MCF 10A (cell line): ENCODE measurements around the gene MYADML2. TPM values are rescaled to one million over a fixed set of nuclear protein-coding genes. Genes with fewer than 3 reads are reported as not detected.

Experiments
- BruUV-seq: library from RNA; stranded (reverse); fragments of 400-500 nt; replicated peaks from 2 replicates; lab custom pipeline; 2021; lab: Mats Ljungman, UMichigan
- CTCF ChIA-PET: fragments of 300-600 bp; sonication (Branson Sonifier 250); formaldehyde crosslinking; extraction: SDS; loops from one replicate; lab custom pipeline; 2021; ENCODE audit warnings: antibody characterized with exemption, inconsistent platforms; lab: Yijun Ruan, JAX
- POLR2A ChIA-PET: fragments of 300-600, 350-650 bp; sonication (Branson Sonifier 250); formaldehyde crosslinking; extraction: SDS; loops from one replicate; lab custom pipeline; 2020; ENCODE audit warnings: antibody characterized with exemption, inconsistent platforms; lab: Yijun Ruan, JAX
- DNase-seq: peaks from one replicate; pipeline ENCODE4 v3.0.0-alpha.2; 2018; ENCODE audit not compliant: unreplicated experiment
- H3K27ac Mint-ChIP-seq: one replicate; pipeline ENCODE4 v1.8.0; 2022; ENCODE audit warnings: mild to moderate bottlenecking, low read depth, mixed read lengths; ENCODE audit not compliant: unreplicated experiment
- H3K27me3 Mint-ChIP-seq: one replicate; pipeline ENCODE4 v1.8.0; 2022; ENCODE audit warnings: mixed read lengths; ENCODE audit not compliant: insufficient read depth, unreplicated experiment
- H3K36me3 Mint-ChIP-seq: one replicate; pipeline ENCODE4 v1.8.0; 2022; ENCODE audit warnings: mild to moderate bottlenecking, moderate library complexity, mixed read lengths; ENCODE audit not compliant: insufficient read depth, unreplicated experiment
- H3K4me1 Mint-ChIP-seq: one replicate; pipeline ENCODE4 v1.8.0; 2022; ENCODE audit warnings: mixed read lengths; ENCODE audit not compliant: insufficient read depth, unreplicated experiment
- H3K4me3 Mint-ChIP-seq: one replicate; pipeline ENCODE4 v1.8.0; 2022; ENCODE audit warnings: mild to moderate bottlenecking, moderate library complexity, mixed read lengths; ENCODE audit not compliant: unreplicated experiment
- H3K9me3 Mint-ChIP-seq: one replicate; pipeline ENCODE4 v1.8.0; 2022; ENCODE audit warnings: mixed read lengths; ENCODE audit not compliant: unreplicated experiment
- intact Hi-C: fragments of 100-400 bp; cut with micrococcal nuclease; formaldehyde crosslinking; loops from 2 replicates; pipeline ENCODE4 v1.14.1; 2022
- total RNA-seq: library from RNA; stranded (reverse); gene quantifications from 2 replicates; pipeline ENCODE4 v1.2.3, GENCODE V29; 2022
- TF ChIP-seq, protein P1 (sequence below): fragments of 200-600 bp; IDR thresholded peaks from one replicate; pipeline ENCODE4 v1.8.0; 2022; ENCODE audit warnings: antibody characterized with exemption, mild to moderate bottlenecking; ENCODE audit not compliant: unreplicated experiment

The MYADML2 gene
- total RNA-seq, 1 experiment from 2014 or later, result not detected

DNA sequence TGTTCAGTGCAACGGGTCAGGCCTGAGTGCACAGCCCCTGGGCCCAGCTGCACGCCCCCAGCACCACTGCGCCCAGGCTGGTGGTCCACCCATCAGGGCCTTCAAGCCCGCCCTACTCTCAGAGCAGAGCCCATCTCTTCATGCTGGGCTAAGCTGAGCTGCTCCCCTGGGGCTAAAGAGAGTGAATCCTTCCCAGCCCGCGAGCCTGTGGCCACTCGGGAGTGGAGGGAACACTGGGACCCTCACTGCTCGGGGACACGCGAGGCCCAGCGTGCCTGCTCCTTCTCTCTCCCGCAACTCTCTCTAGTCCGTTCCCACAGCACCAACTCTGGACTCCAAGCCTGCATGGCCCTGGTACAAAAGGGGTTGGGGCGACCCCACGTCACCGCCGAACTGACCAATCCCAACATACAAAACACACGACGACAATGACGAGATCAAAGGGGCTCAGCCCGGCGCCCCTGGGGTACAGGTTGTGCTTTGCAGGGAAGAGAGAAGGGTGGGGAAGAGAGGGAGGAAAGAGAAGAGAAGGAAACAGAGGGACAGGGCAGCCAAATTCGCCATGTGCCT is 25.0 kb downstream of the MYADML2 start:
- BruUV-seq, result no TSS peak
- Mint-ChIP-seq H3K4me3 (peak overlapping the region; percentile 28), H3K4me1 (peaks cover 25% of the 10 kb centered on the region), H3K36me3 (peaks cover 42% of the 10 kb centered on the region), H3K27me3 (no peaks in the 10 kb centered on the region), H3K27ac (no peak overlapping the region), H3K9me3 (no peaks in the 10 kb centered on the region)
- CTCF ChIA-PET, result interaction anchor here (1.0 to 1.3 kb wide), 2 partner anchors 9 to 99 kb away, joined by 3 to 4 read pairs; no protein-coding TSS in a partner anchor
- POLR2A ChIA-PET, result interaction anchor here (0.7 to 1.6 kb wide), 2 partner anchors 56 to 220 kb away, joined by 3 to 4 read pairs; no protein-coding TSS in a partner anchor
- intact Hi-C loops, result no loop called here
- TF ChIP-seq, protein P1, sequence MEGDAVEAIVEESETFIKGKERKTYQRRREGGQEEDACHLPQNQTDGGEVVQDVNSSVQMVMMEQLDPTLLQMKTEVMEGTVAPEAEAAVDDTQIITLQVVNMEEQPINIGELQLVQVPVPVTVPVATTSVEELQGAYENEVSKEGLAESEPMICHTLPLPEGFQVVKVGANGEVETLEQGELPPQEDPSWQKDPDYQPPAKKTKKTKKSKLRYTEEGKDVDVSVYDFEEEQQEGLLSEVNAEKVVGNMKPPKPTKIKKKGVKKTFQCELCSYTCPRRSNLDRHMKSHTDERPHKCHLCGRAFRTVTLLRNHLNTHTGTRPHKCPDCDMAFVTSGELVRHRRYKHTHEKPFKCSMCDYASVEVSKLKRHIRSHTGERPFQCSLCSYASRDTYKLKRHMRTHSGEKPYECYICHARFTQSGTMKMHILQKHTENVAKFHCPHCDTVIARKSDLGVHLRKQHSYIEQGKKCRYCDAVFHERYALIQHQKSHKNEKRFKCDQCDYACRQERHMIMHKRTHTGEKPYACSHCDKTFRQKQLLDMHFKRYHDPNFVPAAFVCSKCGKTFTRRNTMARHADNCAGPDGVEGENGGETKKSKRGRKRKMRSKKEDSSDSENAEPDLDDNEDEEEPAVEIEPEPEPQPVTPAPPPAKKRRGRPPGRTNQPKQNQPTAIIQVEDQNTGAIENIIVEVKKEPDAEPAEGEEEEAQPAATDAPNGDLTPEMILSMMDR, result no peak
- no peak for DNase-seq

DNA sequence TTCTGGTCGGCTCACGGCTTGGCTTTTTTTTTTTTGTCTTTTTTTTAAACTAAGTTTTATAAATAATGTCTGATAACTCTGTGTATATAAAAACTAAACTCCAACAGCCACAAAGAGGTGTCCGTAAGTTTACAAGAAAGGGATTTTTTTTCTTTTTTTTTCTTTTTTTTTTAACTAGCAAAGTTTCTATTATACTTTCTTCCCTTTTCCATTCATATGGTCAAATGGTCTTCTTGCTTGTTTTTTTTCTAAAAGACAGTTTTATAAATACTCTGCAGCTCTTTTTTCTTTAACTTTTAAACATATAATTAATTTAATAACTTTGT is 25.5 kb downstream of the MYADML2 start:
- ChIA-PET POLR2A (interaction anchor here (0.7 kb wide), 1 partner anchor 219 kb away, joined by 3 read pairs; no protein-coding TSS in a partner anchor), CTCF (no interaction called here)
- no peak overlapping the region for H3K4me3 Mint-ChIP-seq
- intact Hi-C loops, result no loop called here
- H3K4me1 Mint-ChIP-seq, result peaks cover 30% of the 10 kb centered on the region
- no peak overlapping the region for H3K27ac Mint-ChIP-seq
- no peaks in the 10 kb centered on the region for H3K9me3 Mint-ChIP-seq
- DNase-seq, result no peak
- TF ChIP-seq, protein P1, result no peak
- H3K36me3 Mint-ChIP-seq, result peaks cover 45% of the 10 kb centered on the region
- no peaks in the 10 kb centered on the region for H3K27me3 Mint-ChIP-seq
- TSS peak; percentile 3 for BruUV-seq

DNA sequence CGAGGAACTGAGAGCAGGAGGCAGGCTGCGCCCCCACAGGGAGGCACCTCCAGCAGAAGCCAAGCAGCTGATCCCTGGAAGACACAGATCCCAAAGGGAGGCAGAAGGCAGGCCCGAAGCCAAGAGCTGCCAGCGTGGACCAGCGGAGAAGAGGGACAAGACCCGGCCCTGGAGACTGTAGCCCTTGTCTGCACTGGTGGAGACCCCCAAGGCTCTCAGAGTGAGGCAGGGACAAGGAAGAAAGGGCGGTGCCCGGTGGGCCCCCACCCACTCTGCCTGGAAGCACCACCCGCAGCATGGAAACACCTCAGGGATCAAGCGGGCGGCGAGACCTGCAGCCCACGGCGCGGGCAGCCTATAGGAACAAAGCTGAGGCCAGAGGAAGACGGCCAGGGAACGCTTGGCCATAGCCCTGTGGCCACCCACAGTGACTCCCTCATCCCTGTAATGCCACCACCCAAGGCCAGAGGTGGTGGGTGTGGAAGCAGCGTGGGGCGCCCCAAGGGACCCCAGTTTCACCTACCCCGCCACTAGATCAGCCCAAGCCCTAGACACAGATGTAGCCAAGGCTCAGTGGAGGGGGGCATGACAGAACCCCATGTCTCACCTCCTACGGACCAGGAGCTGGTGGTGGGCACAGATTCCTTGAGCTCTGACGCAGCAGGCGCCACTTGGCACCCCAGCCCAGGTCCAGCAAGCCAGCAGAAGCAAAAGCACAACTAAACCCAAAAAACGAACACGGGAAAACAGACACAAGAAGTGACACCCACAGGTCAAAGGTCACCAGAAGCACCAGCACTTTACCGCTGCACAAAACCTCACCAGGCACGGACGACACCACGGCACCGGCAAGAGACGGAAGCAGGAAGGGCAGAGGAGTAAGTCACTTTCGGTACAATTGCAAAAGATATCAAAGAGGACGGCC is 26.2 kb downstream of the MYADML2 start:
- DNase-seq, result no peak
- peaks cover 30% of the 10 kb centered on the region for H3K4me1 Mint-ChIP-seq
- no TSS peak for BruUV-seq
- H3K36me3 Mint-ChIP-seq, result peaks cover 51% of the 10 kb centered on the region
- no peak overlapping the region for H3K4me3 Mint-ChIP-seq
- POLR2A ChIA-PET, result no interaction called here
- TF ChIP-seq, protein P1, result no peak
- H3K27ac Mint-ChIP-seq, result no peak overlapping the region
- intact Hi-C loops, result no loop called here
- H3K9me3 Mint-ChIP-seq, result no peaks in the 10 kb centered on the region
- no peaks in the 10 kb centered on the region for H3K27me3 Mint-ChIP-seq
- CTCF ChIA-PET, result interaction anchor here (0.6 kb wide), 1 partner anchor 58 kb away, joined by 3 read pairs; no protein-coding TSS in a partner anchor
